ENCODE measurements around the gene SLC38A10.

SLC38A10 gene

DNA sequence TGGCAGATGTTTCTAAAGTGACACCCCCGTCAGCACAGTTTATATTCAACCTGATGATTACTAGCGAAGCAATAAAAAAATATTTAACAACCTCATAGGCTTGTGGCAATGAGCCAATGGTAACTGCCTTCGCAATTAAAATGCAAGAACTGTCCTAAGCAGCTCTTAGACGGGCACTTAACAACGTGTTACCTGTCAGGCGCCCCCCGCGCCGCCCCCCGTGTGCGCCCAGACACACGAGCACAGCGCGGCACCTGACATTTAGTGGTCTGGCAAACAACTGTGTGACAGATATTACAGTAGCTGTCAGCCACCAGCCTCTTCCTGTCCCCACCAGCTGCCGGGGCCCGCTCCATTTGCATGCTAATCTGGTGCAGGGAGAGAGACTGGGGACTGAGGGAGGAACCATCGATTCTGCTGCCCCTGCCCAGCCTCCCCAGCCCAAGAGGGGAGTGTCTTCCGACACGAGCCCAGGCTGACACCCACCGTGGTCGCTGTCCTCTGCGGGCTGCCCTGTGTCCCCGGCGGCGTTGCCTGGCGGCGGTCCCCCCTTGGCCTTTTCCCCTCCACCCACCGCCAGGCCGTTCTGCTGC, 43.3 kb downstream of the SLC38A10 start:
- DNase-seq (ENCODE audit: low read depth): no peak
- H3K4me3 ChIP-seq (ENCODE audit: control insufficient read depth, low read depth, low read length): no peak overlapping the region
- TF ChIP-seq, protein P1, sequence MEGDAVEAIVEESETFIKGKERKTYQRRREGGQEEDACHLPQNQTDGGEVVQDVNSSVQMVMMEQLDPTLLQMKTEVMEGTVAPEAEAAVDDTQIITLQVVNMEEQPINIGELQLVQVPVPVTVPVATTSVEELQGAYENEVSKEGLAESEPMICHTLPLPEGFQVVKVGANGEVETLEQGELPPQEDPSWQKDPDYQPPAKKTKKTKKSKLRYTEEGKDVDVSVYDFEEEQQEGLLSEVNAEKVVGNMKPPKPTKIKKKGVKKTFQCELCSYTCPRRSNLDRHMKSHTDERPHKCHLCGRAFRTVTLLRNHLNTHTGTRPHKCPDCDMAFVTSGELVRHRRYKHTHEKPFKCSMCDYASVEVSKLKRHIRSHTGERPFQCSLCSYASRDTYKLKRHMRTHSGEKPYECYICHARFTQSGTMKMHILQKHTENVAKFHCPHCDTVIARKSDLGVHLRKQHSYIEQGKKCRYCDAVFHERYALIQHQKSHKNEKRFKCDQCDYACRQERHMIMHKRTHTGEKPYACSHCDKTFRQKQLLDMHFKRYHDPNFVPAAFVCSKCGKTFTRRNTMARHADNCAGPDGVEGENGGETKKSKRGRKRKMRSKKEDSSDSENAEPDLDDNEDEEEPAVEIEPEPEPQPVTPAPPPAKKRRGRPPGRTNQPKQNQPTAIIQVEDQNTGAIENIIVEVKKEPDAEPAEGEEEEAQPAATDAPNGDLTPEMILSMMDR (IDR thresholded peaks at IDR 0.05; ENCODE audit: control insufficient read depth, insufficient read depth, low read depth, low read length, missing control alignments): no peak

DNA sequence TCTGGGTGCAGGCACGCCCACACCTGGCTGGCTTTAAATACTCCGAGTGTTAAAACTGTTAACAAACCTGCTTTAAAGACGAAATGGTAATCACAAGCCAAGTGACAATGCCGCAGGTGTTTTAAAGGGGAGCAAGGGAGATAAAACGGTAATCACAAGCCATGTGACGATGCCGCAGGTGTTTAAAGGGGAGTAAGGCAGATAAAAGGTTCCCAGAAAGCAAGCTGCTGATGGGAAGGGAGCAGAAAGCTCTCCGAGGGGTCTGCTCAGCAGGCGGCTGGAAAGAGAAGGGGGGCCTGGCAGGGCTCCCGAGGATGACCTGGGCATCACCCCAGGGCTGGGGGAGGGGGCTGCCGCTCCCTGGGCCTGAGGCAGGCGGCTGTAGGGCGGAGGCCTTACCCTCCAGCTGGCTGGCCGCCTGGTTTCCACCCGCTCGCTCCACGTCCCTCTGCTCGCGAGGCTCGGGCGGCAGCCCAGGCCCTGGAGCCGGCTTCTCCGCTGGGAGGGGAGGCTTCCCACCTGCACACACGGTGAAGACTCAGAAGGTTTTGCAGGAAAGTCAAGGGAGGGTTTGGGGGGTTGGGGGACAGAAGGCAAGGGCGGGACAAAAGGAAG, 43.9 kb downstream of the SLC38A10 start:
- TF ChIP-seq, protein P1 (IDR thresholded peaks at IDR 0.05; ENCODE audit: control insufficient read depth, insufficient read depth, low read depth, low read length, missing control alignments): no peak
- DNase-seq (ENCODE audit: low read depth): no peak
- H3K4me3 ChIP-seq (ENCODE audit: control insufficient read depth, low read depth, low read length): no peak overlapping the region

DNA sequence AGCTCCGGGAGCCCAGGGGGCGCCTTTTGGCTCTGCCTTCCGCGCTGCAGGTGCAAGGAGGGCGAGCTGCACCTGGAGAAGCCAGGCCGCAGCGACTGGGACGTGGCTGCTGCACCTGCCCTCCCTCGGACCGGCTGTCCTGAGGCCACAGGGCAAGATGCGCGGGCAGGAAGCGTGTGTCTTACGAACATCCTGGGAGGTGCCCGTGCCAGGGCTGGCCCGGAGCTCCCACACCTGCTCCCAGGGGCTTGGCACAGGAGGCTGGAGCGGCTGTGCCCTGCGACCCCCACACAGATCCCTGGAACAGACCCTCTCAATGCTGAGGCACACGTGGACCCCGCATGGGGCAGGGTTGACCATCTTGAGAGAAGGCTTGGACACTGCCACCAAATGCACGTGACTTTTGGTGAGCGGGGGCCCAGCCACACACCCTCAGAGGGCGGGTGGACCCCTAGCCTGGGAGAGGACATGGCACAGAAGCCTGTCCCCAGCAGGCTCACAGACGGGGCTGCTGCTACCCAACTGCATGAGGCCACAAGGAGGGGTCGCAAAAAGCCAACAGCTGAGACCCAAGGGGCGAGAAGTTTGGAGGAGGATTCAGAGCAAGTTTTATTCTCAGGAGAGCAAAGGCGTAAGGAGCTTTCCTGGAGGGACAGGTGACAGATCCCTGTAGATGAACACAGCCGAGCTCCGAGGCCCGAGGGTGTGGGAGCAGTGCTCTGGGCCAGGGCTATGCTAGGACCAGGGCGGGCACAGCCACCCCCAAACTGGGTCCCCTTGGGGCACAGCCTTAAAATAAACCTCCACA, 44.6 kb downstream of the SLC38A10 start:
- H3K4me3 ChIP-seq (ENCODE audit: control insufficient read depth, low read depth, low read length): no peak overlapping the region
- DNase-seq (ENCODE audit: low read depth): no peak
- TF ChIP-seq, protein P1 (IDR thresholded peaks at IDR 0.05; ENCODE audit: control insufficient read depth, insufficient read depth, low read depth, low read length, missing control alignments): no peak

DNA sequence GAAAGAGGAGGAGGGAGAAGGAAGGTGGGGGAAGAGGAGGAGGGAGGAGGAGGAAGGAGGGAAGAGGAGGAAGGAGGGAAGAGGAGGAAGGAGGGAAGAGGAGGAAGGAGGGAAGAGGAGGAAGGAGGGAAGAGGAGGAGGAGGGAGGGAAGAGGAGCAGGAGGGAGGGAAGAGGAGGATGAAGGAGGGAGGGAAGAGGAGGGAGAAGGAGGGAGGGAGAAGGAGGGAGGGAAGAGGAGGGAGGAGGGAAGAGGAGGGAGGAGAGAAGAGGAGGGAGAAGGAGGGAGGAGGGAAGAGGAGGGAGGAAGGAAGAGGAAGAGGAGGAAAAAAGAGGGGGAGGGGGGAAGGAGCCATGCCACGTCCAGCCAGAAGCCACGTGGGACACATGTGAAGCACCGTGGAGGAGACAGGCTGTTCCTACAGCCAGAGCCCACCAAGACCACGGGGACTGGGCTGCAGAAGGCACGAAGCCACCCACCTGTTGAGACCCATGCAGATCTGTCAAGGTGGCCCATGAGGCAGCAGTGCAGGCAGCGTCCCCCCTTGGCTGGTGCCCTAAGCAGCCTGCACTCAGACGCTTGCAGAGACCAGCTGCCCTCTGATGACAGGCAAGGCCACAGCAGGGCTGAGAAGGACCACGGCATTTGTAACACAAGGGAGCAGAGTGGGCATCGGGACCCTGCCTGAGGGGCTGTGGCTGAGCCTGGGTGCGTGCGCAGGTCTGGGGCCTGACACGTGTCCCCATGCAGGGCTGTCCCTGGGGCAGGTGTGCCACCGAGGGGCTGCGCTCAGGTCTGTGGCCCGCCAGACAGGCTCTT, 45.7 kb downstream of the SLC38A10 start:
- no peak overlapping the region for H3K4me3 ChIP-seq (ENCODE audit: control insufficient read depth, low read depth, low read length)
- no peak for DNase-seq (ENCODE audit: low read depth)
- TF ChIP-seq, protein P1 (IDR thresholded peaks at IDR 0.05; ENCODE audit: control insufficient read depth, insufficient read depth, low read depth, low read length, missing control alignments): no peak

DNA sequence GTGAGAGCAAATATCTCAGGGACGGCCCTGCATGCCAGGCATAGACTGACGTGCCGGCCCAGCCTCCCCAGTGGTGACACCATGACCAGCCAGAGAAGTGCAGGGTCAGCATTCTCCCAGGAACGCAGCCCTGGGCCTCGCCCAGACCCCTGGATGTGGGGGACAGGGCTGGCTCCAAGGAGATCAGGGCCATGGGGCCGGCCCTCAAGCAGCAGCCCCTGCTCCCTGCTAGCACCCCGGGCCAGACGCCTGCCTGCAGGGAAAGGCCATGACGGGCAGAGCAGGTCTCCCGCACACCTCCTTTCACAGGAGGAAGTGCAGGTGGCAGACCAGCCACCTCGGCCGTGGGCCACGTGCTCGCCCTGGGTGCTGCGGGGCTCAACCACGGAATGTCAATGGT, 46.5 kb downstream of the SLC38A10 start:
- no peak overlapping the region for H3K4me3 ChIP-seq (ENCODE audit: control insufficient read depth, low read depth, low read length)
- DNase-seq (ENCODE audit: low read depth): no peak
- TF ChIP-seq, protein P1 (IDR thresholded peaks at IDR 0.05; ENCODE audit: control insufficient read depth, insufficient read depth, low read depth, low read length, missing control alignments): no peak

DNA sequence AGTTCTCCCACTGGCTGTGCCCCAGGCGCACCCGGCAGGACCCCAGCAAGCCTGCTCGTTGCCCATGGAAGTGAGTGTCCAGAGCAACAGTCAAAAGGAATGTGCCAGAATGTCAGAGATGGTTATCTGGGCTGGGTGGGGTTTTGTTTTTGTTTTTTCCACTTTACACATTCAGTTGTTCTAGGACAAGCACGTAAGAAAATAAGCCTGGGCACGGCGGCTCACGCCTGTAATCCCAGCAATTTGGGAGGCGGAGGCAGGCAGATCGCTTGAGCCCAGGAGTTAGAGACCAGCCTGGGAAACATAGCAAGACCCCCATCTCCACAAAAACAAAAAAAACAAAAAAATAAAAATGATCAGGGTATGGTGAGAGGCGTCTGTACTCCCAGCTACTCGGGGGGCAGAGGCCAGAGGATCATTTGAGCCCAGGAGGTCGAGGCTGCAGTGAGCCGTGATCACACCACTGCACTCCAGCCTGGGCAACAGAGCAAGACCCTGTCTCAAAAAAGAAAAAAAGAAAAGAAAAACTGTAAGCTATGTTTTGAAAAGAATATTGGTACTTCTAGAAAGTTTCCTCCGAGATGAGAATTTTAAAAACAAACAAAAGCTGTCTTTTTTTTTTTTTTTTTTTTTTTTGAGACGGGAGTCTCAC, 47.6 kb downstream of the SLC38A10 start:
- no peak overlapping the region for H3K4me3 ChIP-seq (ENCODE audit: control insufficient read depth, low read depth, low read length)
- TF ChIP-seq, protein P1 (IDR thresholded peaks at IDR 0.05; ENCODE audit: control insufficient read depth, insufficient read depth, low read depth, low read length, missing control alignments): no peak
- DNase-seq (ENCODE audit: low read depth): no peak
